Panc1 (cell line): ENCODE measurements around the gene FGF22. TPM values are rescaled to one million over a fixed set of nuclear protein-coding genes. Genes with fewer than 3 reads are reported as not detected.

Source experiments
- ATAC-seq: fragments of 200-7000 bp; cut with Tn5 transposase; 2 replicates; pipeline ENCODE4 v1.9.1; 2020; ENCODE audit warnings: mild to moderate bottlenecking, moderate library complexity
- BruUV-seq: library from RNA; stranded (reverse); fragments of 400-500 nt; replicated peaks from 2 replicates; lab custom pipeline; 2021; lab: Mats Ljungman, UMichigan
- CTCF ChIA-PET: fragments of 300-600 bp; sonication (Branson Sonifier 250); formaldehyde crosslinking; loops from one replicate; lab custom pipeline; 2022; ENCODE audit warnings: antibody characterized with exemption; lab: Charles Lee
- POLR2A ChIA-PET: fragments of 300-600 bp; sonication (Branson Sonifier 250); formaldehyde crosslinking; loops from one replicate; lab custom pipeline; 2022; ENCODE audit warnings: antibody characterized with exemption; lab: Charles Lee
- DNase-seq: peaks from one replicate; pipeline ENCODE4 v3.0.0-alpha.2; 2010; ENCODE audit warnings: low read depth, low spot score
- H3K27ac ChIP-seq: 2 replicates; pipeline ENCODE4 v1.5.1; 2011; ENCODE audit warnings: mild to moderate bottlenecking, low read length, inconsistent platforms
- H3K27me3 ChIP-seq: fragments of 200-500 bp; sonication (Bioruptor generic); 2 replicates; pipeline ENCODE4 v1.6.0; 2014; ENCODE audit warnings: low read length, inconsistent platforms; ENCODE audit not compliant: control insufficient read depth, insufficient read depth
- H3K36me3 ChIP-seq: fragments of 200-500 bp; sonication (Bioruptor generic); 2 replicates; pipeline ENCODE4 v1.5.1; 2014; ENCODE audit warnings: inconsistent platforms, mild to moderate bottlenecking, low read length, moderate library complexity; ENCODE audit not compliant: control insufficient read depth, insufficient read depth
- H3K4me1 ChIP-seq: 2 replicates; pipeline ENCODE4 v1.5.1; 2011; ENCODE audit warnings: inconsistent platforms, mild to moderate bottlenecking, low read length, moderate library complexity; ENCODE audit not compliant: control insufficient read depth, insufficient read depth
- H3K4me3 ChIP-seq, 2 experiments: 2 replicates each; pipeline ENCODE4 v1.5.1; 2011 to 2012; ENCODE audit warnings: low read depth in 2 of 2, low read length in 2 of 2, mild to moderate bottlenecking in 2 of 2, inconsistent platforms in 1 of 2, moderate library complexity in 1 of 2
- H3K9me3 ChIP-seq: fragments of 200-500 bp; sonication (Bioruptor generic); 2 replicates; pipeline ENCODE4 v1.5.1; 2014; ENCODE audit warnings: low read depth, mild to moderate bottlenecking, inconsistent platforms, low read length, moderate library complexity; ENCODE audit not compliant: control insufficient read depth, insufficient read depth
- CTCF ChIP-seq: fragments of 450-650 bp; IDR thresholded peaks from 2 replicates; pipeline ENCODE4 v1.5.1; 2017; ENCODE audit warnings: mild to moderate bottlenecking
- POLR2AphosphoS5 ChIP-seq: IDR thresholded peaks from 2 replicates; pipeline ENCODE4 v1.6.1; 2012; ENCODE audit warnings: mild to moderate bottlenecking, low read depth, low read length, moderate library complexity
- REST ChIP-seq, 2 experiments: IDR thresholded peaks; 2 replicates each; pipeline ENCODE4 v1.6.1; 2011 to 2012; ENCODE audit warnings: low read depth in 2 of 2, control low read depth in 1 of 2, low read length in 1 of 2, mild to moderate bottlenecking in 1 of 2, moderate library complexity in 1 of 2; ENCODE audit not compliant: insufficient read depth in 1 of 2
- SIN3A ChIP-seq: IDR thresholded peaks from 2 replicates; pipeline ENCODE4 v1.6.1; 2012; ENCODE audit warnings: low read depth, mild to moderate bottlenecking, low read length, moderate library complexity, borderline replicate concordance; ENCODE audit not compliant: insufficient read depth
- TCF7L2 ChIP-seq: IDR thresholded peaks from 2 replicates; pipeline ENCODE4 v1.6.1; 2011; ENCODE audit warnings: mild to moderate bottlenecking, low read depth, low read length, inconsistent platforms
- in situ Hi-C: cut with HindIII; loops from 2 replicates; pipeline ENCODE4 v1.10.0; 2016; ENCODE audit warnings: low sequenced_read_pairs, low pct_unique_long_range_greater_than_20kb
- intact Hi-C: fragments of 100-400 bp; cut with micrococcal nuclease; formaldehyde crosslinking; loops from one replicate; pipeline ENCODE4 v1.10.0; 2022; ENCODE audit not compliant: unreplicated experiment
- total RNA-seq: library from RNA; stranded (reverse); gene quantifications from one replicate; pipeline ENCODE4 v1.2.1, GENCODE V29; 2021; ENCODE audit not compliant: unreplicated experiment

The FGF22 gene
- total RNA-seq, 1 experiment from 2014 or later = 0.72 TPM

GRCh38 chr19:677201-677600, 37.5 kb downstream of the FGF22 start:
- no peak overlapping the region for H3K27ac ChIP-seq
- H3K4me3 ChIP-seq = peak overlapping the region; percentile 13 to 68; a peak in 3 of 4 replicates
- no peak for DNase-seq
- ATAC-seq = peak; percentile 38
- intact Hi-C loops = no loop called here
- TF ChIP-seq TCF7L2 = no peak
- no peak for TF ChIP-seq SIN3A
- no peak for TF ChIP-seq CTCF
- TF ChIP-seq POLR2AphosphoS5 = no peak
- TF ChIP-seq REST (IDR thresholded peaks at IDR 0.05; ENCODE audit: insufficient read depth in 1 of 2, low read depth in 2 of 2, low read length in 1 of 2) = no peak
- H3K4me1 ChIP-seq = peaks cover 22% of the 10 kb centered on the region
- ChIA-PET CTCF (interaction anchor here (0.6 kb wide), 3 partner anchors 22 to 52 kb away, joined by 3 to 4 read pairs (median 3); no protein-coding TSS in a partner anchor), POLR2A (interaction anchor here (0.6 to 0.9 kb wide), 3 partner anchors 27 to 74 kb away, joined by 3 to 5 read pairs (median 3); no protein-coding TSS in a partner anchor)
- in situ Hi-C loops = no loop called here
- H3K9me3 ChIP-seq = no peaks in the 10 kb centered on the region
- H3K36me3 ChIP-seq = no peaks in the 10 kb centered on the region
- no peaks in the 10 kb centered on the region for H3K27me3 ChIP-seq
- BruUV-seq = no TSS peak

GRCh38 chr19:677601-678436, 38.1 kb downstream of the FGF22 start:
- POLR2A ChIA-PET = interaction anchor here (0.6 to 0.9 kb wide), 2 partner anchors 26 to 74 kb away, joined by 3 to 5 read pairs; no protein-coding TSS in a partner anchor
- ATAC-seq (peak; percentile 5; the same call in 1 of the 2 replicates), DNase-seq (no peak)
- H3K36me3 ChIP-seq = no peaks in the 10 kb centered on the region
- TSS peak; percentile 92 for BruUV-seq
- peaks cover 22% of the 10 kb centered on the region for H3K4me1 ChIP-seq
- peak overlapping the region; percentile 4 to 27; a peak in 2 of 4 replicates for H3K4me3 ChIP-seq
- in situ Hi-C loops = no loop called here
- no peaks in the 10 kb centered on the region for H3K27me3 ChIP-seq
- intact Hi-C loops = no loop called here
- CTCF ChIA-PET = interaction anchor here (0.6 to 0.7 kb wide), 5 partner anchors 21 to 245 kb away, joined by 3 to 4 read pairs (median 3); no protein-coding TSS in a partner anchor
- TF ChIP-seq POLR2AphosphoS5 = no peak
- TF ChIP-seq TCF7L2 = no peak
- TF ChIP-seq SIN3A = no peak
- no peak for TF ChIP-seq REST (IDR thresholded peaks at IDR 0.05; ENCODE audit: insufficient read depth in 1 of 2, low read depth in 2 of 2, low read length in 1 of 2)
- no peak for TF ChIP-seq CTCF
- H3K9me3 ChIP-seq = no peaks in the 10 kb centered on the region
- H3K27ac ChIP-seq = peak overlapping the region; percentile 66
